Panc1 (cell line): Measurements from ENCODE around the gene AK2.

ENCODE experiments used
- POLR2AphosphoS5 ChIP-seq: IDR thresholded peaks from 2 replicates; pipeline ENCODE4 v1.6.1; 2012; ENCODE audit warnings: mild to moderate bottlenecking, low read depth, low read length, moderate library complexity
- TF ChIP-seq, protein P1 (sequence below): fragments of 450-650 bp; IDR thresholded peaks from 2 replicates; pipeline ENCODE4 v1.5.1; 2017; ENCODE audit warnings: mild to moderate bottlenecking
- TF ChIP-seq, protein P2 (sequence below), 2 experiments: IDR thresholded peaks; 2 replicates each; pipeline ENCODE4 v1.6.1; 2011 to 2012; ENCODE audit warnings: low read depth in 2 of 2, control low read depth in 1 of 2, low read length in 1 of 2, mild to moderate bottlenecking in 1 of 2, moderate library complexity in 1 of 2; ENCODE audit not compliant: insufficient read depth in 1 of 2

DNA sequence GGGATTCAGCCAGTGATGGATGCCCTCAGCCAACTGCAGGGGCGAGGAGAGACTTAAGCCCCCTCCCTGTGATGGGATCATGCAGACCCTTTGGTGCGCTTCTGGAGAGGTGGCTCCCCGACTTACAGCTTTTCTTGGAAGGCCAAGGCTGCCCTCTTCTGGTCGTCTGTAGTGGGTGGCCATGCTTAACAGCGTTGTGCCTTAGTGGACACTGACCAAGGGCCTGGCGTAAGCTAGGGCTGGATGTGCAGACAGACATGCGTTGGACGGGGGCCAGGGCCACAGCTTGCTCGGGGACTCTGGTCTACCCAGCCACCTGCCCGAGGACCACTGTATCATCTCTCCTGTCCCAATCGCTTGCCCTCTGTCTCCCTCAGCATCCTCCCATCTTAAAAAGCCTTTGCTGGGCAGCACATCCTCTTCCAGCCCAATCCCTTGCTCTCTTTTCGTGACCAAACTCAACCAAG, 49.7 kb upstream of the AK2 start:
- TF ChIP-seq POLR2AphosphoS5, result no peak
- TF ChIP-seq, protein P1, sequence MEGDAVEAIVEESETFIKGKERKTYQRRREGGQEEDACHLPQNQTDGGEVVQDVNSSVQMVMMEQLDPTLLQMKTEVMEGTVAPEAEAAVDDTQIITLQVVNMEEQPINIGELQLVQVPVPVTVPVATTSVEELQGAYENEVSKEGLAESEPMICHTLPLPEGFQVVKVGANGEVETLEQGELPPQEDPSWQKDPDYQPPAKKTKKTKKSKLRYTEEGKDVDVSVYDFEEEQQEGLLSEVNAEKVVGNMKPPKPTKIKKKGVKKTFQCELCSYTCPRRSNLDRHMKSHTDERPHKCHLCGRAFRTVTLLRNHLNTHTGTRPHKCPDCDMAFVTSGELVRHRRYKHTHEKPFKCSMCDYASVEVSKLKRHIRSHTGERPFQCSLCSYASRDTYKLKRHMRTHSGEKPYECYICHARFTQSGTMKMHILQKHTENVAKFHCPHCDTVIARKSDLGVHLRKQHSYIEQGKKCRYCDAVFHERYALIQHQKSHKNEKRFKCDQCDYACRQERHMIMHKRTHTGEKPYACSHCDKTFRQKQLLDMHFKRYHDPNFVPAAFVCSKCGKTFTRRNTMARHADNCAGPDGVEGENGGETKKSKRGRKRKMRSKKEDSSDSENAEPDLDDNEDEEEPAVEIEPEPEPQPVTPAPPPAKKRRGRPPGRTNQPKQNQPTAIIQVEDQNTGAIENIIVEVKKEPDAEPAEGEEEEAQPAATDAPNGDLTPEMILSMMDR, result peak; percentile 91
- TF ChIP-seq, protein P2, sequence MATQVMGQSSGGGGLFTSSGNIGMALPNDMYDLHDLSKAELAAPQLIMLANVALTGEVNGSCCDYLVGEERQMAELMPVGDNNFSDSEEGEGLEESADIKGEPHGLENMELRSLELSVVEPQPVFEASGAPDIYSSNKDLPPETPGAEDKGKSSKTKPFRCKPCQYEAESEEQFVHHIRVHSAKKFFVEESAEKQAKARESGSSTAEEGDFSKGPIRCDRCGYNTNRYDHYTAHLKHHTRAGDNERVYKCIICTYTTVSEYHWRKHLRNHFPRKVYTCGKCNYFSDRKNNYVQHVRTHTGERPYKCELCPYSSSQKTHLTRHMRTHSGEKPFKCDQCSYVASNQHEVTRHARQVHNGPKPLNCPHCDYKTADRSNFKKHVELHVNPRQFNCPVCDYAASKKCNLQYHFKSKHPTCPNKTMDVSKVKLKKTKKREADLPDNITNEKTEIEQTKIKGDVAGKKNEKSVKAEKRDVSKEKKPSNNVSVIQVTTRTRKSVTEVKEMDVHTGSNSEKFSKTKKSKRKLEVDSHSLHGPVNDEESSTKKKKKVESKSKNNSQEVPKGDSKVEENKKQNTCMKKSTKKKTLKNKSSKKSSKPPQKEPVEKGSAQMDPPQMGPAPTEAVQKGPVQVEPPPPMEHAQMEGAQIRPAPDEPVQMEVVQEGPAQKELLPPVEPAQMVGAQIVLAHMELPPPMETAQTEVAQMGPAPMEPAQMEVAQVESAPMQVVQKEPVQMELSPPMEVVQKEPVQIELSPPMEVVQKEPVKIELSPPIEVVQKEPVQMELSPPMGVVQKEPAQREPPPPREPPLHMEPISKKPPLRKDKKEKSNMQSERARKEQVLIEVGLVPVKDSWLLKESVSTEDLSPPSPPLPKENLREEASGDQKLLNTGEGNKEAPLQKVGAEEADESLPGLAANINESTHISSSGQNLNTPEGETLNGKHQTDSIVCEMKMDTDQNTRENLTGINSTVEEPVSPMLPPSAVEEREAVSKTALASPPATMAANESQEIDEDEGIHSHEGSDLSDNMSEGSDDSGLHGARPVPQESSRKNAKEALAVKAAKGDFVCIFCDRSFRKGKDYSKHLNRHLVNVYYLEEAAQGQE (IDR thresholded peaks at IDR 0.05; ENCODE audit: insufficient read depth in 1 of 2, low read depth in 2 of 2, low read length in 1 of 2), result no peak
